HG02610 (cell line): ENCODE results near the gene ZBTB24.

Experiments
- ATAC-seq: cut with Tn5 transposase; IDR thresholded peaks from one replicate; pipeline ENCODE4 v1.9.1; 2021; ENCODE audit warnings: mild to moderate bottlenecking, moderate library complexity; ENCODE audit not compliant: unreplicated experiment

The ZBTB24 gene

GRCh38 chr6:109434456-109434855, 48.6 kb downstream of the ZBTB24 start:
- ATAC-seq = no peak

- no peak for ATAC-seq
Measured at GRCh38 chr6:109429496-109429895, 53.5 kb downstream of the ZBTB24 start.

- ATAC-seq = no peak
Measured at GRCh38 chr6:109428889-109429477, 54.0 kb downstream of the ZBTB24 start.

DNA sequence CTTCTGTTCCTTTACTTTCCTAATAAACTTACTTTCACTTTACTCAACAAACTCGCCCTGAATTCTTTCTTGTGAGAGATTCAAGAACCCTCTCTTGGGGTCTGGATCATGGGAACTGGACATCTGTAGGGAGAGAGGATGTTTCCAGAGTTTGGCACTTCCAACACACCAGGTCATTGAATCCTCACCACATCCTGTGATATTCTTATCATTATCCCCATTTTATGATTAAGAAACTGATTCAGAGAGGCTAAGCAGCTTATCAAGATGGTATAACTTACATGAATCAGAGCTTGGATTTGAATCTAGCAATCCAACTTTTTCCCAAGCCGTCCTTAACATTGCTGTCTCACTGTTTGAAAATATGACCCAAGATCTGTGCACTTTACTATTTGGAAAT, 58.1 kb downstream of the ZBTB24 start:
- ATAC-seq = no peak

DNA sequence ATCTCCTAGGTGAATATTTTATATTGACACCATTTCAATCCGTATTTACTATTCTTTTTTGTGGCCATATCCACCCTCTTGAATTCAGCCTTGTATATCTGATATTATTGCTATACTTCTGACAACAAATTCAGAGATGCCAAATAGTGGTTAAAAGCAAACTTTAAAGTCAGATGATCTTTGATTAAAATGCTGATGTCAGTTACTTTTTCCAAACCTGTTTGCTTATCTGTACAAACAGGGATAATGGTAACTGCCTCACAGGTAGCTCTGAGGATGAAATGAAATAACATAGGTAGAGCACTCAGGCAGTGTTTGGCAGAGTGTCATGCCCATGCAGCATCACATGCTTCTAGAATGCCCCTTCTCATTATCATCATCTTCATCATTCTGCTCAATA, 61.8 kb downstream of the ZBTB24 start:
- ATAC-seq = no peak

DNA sequence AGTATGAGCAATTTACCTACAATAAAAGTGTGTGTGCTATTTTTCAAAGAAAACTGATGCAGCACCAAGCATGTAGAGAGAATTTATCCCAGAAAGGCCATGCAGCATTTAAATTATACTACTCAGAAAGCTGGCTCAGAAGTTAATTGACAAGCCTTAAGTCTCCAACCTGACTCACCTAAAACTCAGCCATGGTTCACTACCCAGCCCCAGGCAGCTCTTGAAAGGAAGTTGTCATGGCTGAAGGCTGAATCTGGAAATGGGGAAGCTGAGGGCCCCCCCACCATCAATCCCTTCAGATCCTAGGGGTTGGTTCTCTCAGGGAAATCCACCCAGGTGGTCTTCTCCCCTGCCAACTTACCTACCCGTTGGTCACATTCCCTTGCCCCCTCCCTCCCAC, 62.3 kb downstream of the ZBTB24 start:
- ATAC-seq = no peak

GRCh38 chr6:109417646-109418045, 65.4 kb downstream of the ZBTB24 start:
- ATAC-seq = no peak
